IPS DF 4.7 (cell line): ENCODE results near the gene SEMA3G.

ENCODE experiments used
- DNase-seq: peaks from one replicate; pipeline ENCODE4 v3.0.0-alpha.2; 2013; ENCODE audit warnings: low spot score; ENCODE audit errors: extremely low read depth

The SEMA3G gene

GRCh38 chr3:52439426-52440248 lies 5.3 kb downstream of the SEMA3G start:
- DNase-seq = no peak

- DNase-seq = no peak
Measured at GRCh38 chr3:52438579-52439425, 6.1 kb downstream of the SEMA3G start.

- no peak for DNase-seq
Measured at GRCh38 chr3:52438104-52438376, 6.9 kb downstream of the SEMA3G start.

- DNase-seq = no peak
Measured at GRCh38 chr3:52437326-52438103, 7.4 kb downstream of the SEMA3G start.

- no peak for DNase-seq
Measured at GRCh38 chr3:52436500-52437149, 8.3 kb downstream of the SEMA3G start.

- no peak for DNase-seq
Measured at GRCh38 chr3:52435246-52436101, 9.4 kb downstream of the SEMA3G start.

GRCh38 chr3:52434491-52435115 lies 10.3 kb downstream of the SEMA3G start:
- no peak for DNase-seq

- no peak for DNase-seq
Measured at GRCh38 chr3:52433996-52434479, 10.9 kb downstream of the SEMA3G start.

- DNase-seq = no peak
Measured at GRCh38 chr3:52433328-52433995, 11.4 kb downstream of the SEMA3G start.

- DNase-seq = no peak
Measured at GRCh38 chr3:52432691-52433141, 12.2 kb downstream of the SEMA3G start.

GRCh38 chr3:52432225-52432624 lies 12.7 kb downstream of the SEMA3G start:
- DNase-seq = no peak

GRCh38 chr3:52431459-52432223 lies 13.3 kb downstream of the SEMA3G start:
- DNase-seq = no peak

- DNase-seq = no peak
Measured at GRCh38 chr3:52430416-52430810, 14.5 kb downstream of the SEMA3G start.

GRCh38 chr3:52429779-52430415 lies 15.0 kb downstream of the SEMA3G start:
- no peak for DNase-seq

GRCh38 chr3:52429031-52429430 lies 15.9 kb downstream of the SEMA3G start:
- DNase-seq = no peak

GRCh38 chr3:52428151-52429005 lies 16.5 kb downstream of the SEMA3G start:
- DNase-seq = no peak

- no peak for DNase-seq
Measured at GRCh38 chr3:52423173-52423572, 21.7 kb downstream of the SEMA3G start.
